ENCODE results near the gene TNNC1.

Gene TNNC1

GRCh38 chr3:52441772-52442332 lies 12.0 kb downstream of the TNNC1 start:
- DNase-seq: no peak

- no peak for DNase-seq
These were observed 12.6 kb downstream of the TNNC1 start for GRCh38 chr3:52441091-52441771.

GRCh38 chr3:52440671-52441070 lies 13.2 kb downstream of the TNNC1 start:
- DNase-seq: no peak

- no peak for DNase-seq
These were observed 13.6 kb downstream of the TNNC1 start for GRCh38 chr3:52440249-52440551.

GRCh38 chr3:52439426-52440248 lies 14.2 kb downstream of the TNNC1 start:
- DNase-seq: no peak

GRCh38 chr3:52438579-52439425 lies 15.0 kb downstream of the TNNC1 start:
- no peak for DNase-seq

- DNase-seq: no peak
These were observed 15.8 kb downstream of the TNNC1 start for GRCh38 chr3:52438104-52438376.

- DNase-seq: no peak
These were observed 16.3 kb downstream of the TNNC1 start for GRCh38 chr3:52437326-52438103.

- DNase-seq: no peak
These were observed 17.2 kb downstream of the TNNC1 start for GRCh38 chr3:52436500-52437149.

- no peak for DNase-seq
These were observed 18.4 kb downstream of the TNNC1 start for GRCh38 chr3:52435246-52436101.

GRCh38 chr3:52434491-52435115 lies 19.2 kb downstream of the TNNC1 start:
- DNase-seq: no peak

GRCh38 chr3:52433996-52434479 lies 19.8 kb downstream of the TNNC1 start:
- DNase-seq: no peak

- no peak for DNase-seq
These were observed 20.4 kb downstream of the TNNC1 start for GRCh38 chr3:52433328-52433995.

- no peak for DNase-seq
These were observed 21.1 kb downstream of the TNNC1 start for GRCh38 chr3:52432691-52433141.

- DNase-seq: no peak
These were observed 21.6 kb downstream of the TNNC1 start for GRCh38 chr3:52432225-52432624.

- DNase-seq: no peak
These were observed 22.2 kb downstream of the TNNC1 start for GRCh38 chr3:52431459-52432223.

GRCh38 chr3:52430416-52430810 lies 23.4 kb downstream of the TNNC1 start:
- no peak for DNase-seq

GRCh38 chr3:52429779-52430415 lies 23.9 kb downstream of the TNNC1 start:
- DNase-seq: no peak

- DNase-seq: no peak
These were observed 24.8 kb downstream of the TNNC1 start for GRCh38 chr3:52429031-52429430.

Data from activated T-cell treated with anti-CD3 and anti-CD28 coated beads, Interleukin-2, amount 50 U/mL, for 48 hours (primary cell).